ENCODE measurements around the gene GJA10.

DNA sequence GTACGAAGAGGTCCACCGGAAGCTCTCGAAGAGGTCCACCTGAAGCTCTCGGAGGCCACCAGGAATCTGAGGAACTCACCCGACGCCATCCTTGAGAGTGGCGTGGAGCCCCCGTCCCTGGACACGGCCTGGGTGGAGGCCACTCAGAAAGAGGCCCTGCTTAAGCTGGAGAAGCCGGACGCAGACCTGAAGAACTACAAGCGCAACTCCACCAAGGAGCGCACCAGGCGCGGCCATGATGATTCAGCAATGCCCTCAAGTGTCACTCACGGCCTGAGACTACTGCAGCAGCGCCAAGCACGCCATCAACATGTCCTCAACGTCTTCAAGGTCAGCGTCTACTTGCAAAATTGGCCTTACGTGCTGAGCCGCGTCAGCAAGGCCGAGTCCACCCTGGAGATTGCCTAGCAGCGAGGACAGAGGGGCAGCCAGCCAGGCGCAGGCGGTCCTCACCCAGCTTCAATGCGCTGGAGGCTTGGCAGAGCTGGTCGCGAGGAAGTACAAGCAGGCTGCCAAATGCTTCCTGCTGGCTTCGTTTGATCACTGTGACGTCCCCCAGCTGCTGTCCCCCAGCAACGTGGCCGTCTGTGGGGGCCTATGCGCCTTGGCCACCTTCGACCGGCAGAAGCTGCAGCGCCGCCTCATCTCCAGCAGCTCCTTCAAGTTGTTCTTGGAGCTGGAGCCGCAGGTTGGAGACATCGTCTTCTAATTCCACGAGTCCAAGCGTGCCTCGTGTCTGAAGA lies 7.7 kb upstream of the GJA10 start:
- TF ChIP-seq, protein P1, sequence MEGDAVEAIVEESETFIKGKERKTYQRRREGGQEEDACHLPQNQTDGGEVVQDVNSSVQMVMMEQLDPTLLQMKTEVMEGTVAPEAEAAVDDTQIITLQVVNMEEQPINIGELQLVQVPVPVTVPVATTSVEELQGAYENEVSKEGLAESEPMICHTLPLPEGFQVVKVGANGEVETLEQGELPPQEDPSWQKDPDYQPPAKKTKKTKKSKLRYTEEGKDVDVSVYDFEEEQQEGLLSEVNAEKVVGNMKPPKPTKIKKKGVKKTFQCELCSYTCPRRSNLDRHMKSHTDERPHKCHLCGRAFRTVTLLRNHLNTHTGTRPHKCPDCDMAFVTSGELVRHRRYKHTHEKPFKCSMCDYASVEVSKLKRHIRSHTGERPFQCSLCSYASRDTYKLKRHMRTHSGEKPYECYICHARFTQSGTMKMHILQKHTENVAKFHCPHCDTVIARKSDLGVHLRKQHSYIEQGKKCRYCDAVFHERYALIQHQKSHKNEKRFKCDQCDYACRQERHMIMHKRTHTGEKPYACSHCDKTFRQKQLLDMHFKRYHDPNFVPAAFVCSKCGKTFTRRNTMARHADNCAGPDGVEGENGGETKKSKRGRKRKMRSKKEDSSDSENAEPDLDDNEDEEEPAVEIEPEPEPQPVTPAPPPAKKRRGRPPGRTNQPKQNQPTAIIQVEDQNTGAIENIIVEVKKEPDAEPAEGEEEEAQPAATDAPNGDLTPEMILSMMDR (IDR thresholded peaks at IDR 0.05) = no peak
- TF ChIP-seq EP300 (IDR thresholded peaks at IDR 0.05) = no peak
